Measurements from ENCODE around the gene TMEM229A. TPM values are rescaled to one million over a fixed set of nuclear protein-coding genes. Genes with fewer than 3 reads are reported as not detected.
"Not testable (repeated sequence)": the region's sequence is repeated elsewhere in the genome, so short reads cannot be mapped to it uniquely, and the experiment has no call there.

Gene TMEM229A
- total RNA-seq, 4 donors from 2014 or later = 0.55 TPM; not detected in 3

DNA sequence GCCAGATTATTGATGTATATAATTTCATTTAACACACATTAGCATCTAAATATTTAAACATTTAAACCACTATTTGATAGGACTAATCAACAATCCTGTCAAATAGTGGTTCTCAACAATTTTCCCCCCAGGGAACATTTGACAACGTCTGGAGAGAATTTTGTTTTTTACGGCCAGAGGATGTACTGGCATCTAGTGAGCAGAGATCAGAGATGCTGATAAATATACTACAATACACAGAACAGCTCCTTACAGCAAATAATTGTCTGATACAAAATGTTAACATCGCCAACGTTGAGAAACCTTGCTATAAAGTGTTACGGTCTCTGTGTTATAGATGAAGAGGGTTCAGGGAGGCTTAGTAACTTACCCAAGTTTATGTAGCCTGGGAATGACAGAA lies 25.0 kb upstream of the TMEM229A start:
- no peak for TF ChIP-seq POLR2AphosphoS5 (IDR thresholded peaks at IDR 0.05)
- no peak for TF ChIP-seq POLR2A (IDR thresholded peaks at IDR 0.05)
- TF ChIP-seq, protein P1, sequence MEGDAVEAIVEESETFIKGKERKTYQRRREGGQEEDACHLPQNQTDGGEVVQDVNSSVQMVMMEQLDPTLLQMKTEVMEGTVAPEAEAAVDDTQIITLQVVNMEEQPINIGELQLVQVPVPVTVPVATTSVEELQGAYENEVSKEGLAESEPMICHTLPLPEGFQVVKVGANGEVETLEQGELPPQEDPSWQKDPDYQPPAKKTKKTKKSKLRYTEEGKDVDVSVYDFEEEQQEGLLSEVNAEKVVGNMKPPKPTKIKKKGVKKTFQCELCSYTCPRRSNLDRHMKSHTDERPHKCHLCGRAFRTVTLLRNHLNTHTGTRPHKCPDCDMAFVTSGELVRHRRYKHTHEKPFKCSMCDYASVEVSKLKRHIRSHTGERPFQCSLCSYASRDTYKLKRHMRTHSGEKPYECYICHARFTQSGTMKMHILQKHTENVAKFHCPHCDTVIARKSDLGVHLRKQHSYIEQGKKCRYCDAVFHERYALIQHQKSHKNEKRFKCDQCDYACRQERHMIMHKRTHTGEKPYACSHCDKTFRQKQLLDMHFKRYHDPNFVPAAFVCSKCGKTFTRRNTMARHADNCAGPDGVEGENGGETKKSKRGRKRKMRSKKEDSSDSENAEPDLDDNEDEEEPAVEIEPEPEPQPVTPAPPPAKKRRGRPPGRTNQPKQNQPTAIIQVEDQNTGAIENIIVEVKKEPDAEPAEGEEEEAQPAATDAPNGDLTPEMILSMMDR (IDR thresholded peaks at IDR 0.05) = no peak
- TF ChIP-seq EP300 (IDR thresholded peaks at IDR 0.05; ENCODE audit: low read depth) = no peak
- H3K27me3 ChIP-seq = no peaks in the 10 kb centered on the region
- H3K4me3 ChIP-seq = no peak overlapping the region
- WGBS, 2 donors (ENCODE audit: low coverage in 1 of 2) = 67 to 82% methylated on average over 5 of the region's 5 CpGs
- H3K4me1 ChIP-seq = no peaks in the 10 kb centered on the region
- no peak overlapping the region for H3K27ac ChIP-seq
- intact Hi-C loops (cut with DNase I; ENCODE audit: low total_unique reads) = no loop called here
- no peaks in the 10 kb centered on the region for H3K36me3 ChIP-seq
- H3K9me3 ChIP-seq = no peaks in the 10 kb centered on the region
- DNase-seq = no peak
- in situ Hi-C loops (cut with MboI; ENCODE audit: low pct_ligation_motif_present in 1 of 4, low pct_unique_long_range_greater_than_20kb in 1 of 4, low sequenced_read_pairs in 3 of 4) = no loop called here

DNA sequence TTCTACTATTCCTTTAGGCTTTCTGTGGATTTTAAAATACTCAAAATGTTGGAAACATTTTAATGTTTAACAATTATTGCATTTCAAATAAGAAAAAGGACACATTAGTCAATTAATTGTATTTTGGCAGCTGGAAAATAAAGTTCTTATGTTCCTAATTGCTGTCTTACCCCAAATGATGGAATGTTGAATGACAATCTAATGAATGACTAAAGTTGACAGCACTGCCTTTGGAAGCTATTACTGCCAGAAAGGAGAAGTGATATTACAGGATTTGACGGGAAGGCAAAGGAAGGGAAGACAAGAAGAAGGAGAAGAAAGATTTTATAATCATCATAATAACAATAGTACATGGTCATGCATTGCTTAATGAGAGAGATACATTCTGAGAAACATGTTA lies 23.4 kb upstream of the TMEM229A start:
- peaks cover 0 to 13% (median 3%) of the 10 kb centered on the region in 4 donors for H3K4me1 ChIP-seq
- WGBS, 2 donors (ENCODE audit: low coverage in 1 of 2) = 44 to 65% methylated on average over 1 of the region's 1 CpG
- in situ Hi-C loops (cut with MboI; ENCODE audit: low pct_ligation_motif_present in 1 of 4, low pct_unique_long_range_greater_than_20kb in 1 of 4, low sequenced_read_pairs in 3 of 4) = no loop called here
- H3K27me3 ChIP-seq = no peaks in the 10 kb centered on the region
- H3K4me3 ChIP-seq = no peak overlapping the region
- H3K9me3 ChIP-seq = no peaks in the 10 kb centered on the region
- no peak overlapping the region for H3K27ac ChIP-seq
- intact Hi-C loops (cut with DNase I; ENCODE audit: low total_unique reads) = no loop called here
- TF ChIP-seq POLR2A (IDR thresholded peaks at IDR 0.05) (no peak), EP300 (IDR thresholded peaks at IDR 0.05; ENCODE audit: low read depth) (no peak), POLR2AphosphoS5 (IDR thresholded peaks at IDR 0.05) (no peak)
- TF ChIP-seq, protein P1 (IDR thresholded peaks at IDR 0.05) = no peak
- no peaks in the 10 kb centered on the region for H3K36me3 ChIP-seq
- DNase-seq = no peak

DNA sequence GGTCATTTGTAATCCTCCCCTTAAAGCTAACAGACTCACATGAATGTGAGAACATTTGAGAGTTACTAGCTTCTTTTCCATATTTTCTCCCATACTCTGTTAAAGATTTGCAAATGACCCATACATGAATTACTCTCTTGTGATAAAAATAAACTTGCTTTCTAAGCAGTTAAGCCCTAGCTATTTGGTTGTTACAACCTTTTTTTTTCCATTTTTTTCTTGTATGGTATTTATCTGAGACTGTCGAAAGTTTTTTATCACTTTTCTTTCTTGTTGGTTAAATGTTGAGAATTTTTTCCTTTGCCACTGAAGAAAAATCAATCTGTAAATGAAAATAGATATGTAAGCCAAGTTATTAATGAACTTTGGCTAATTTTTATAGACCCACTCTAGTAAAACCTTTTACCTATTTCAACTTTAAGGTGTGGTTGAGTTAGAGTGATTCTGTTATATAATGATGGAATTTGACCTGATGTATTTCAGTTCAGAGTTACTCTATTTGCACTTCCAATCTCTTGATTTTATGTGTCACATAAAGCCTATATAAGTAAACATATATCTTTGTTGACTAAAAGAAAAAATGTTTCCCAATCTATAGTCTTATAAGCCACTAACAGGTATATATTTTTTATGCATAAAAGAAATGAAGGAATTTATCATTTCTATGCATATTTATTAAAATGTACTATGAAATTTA lies 19.0 kb upstream of the TMEM229A start:
- 42 to 47% methylated on average over 1 of the region's 1 CpG for WGBS, 2 donors (ENCODE audit: low coverage in 1 of 2)
- Histone ChIP-seq H3K4me3 (no peak overlapping the region), H3K9me3 (no peaks in the 10 kb centered on the region), H3K27me3 (no peaks in the 10 kb centered on the region), H3K36me3 (no peaks in the 10 kb centered on the region), H3K4me1 (peaks cover 0 to 24% (median 8%) of the 10 kb centered on the region in 4 donors), H3K27ac (peak overlapping the region in 1 of 4 donors; percentile 45)
- intact Hi-C loops (cut with DNase I; ENCODE audit: low total_unique reads) = no loop called here
- no peak for TF ChIP-seq EP300 (IDR thresholded peaks at IDR 0.05; ENCODE audit: low read depth)
- peak in 1 of 3 donors; percentile 10 for TF ChIP-seq POLR2AphosphoS5 (IDR thresholded peaks at IDR 0.05)
- DNase-seq = no peak
- in situ Hi-C loops (cut with MboI; ENCODE audit: low pct_ligation_motif_present in 1 of 4, low pct_unique_long_range_greater_than_20kb in 1 of 4, low sequenced_read_pairs in 3 of 4) = no loop called here

DNA sequence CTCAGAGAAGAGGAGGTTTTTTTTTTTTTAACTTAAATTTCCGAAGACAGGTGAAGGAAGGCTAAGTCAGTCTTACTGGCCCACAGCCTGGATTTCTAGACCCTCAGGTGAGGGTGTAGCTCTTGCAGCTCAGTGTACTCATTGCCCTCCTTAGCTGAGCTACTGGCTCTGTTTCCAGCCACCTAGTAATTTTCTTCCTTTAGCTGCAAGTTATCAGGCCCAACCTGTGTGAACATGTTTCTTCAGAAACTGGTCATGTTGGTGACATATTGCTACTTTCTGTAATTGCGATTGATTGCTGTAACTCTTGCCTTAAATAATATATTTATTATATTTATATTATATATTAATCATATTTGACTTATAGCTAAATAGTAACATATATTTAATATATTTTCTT lies 10.0 kb upstream of the TMEM229A start:
- Histone ChIP-seq H3K27ac (no peak overlapping the region), H3K27me3 (no peaks in the 10 kb centered on the region), H3K36me3 (no peaks in the 10 kb centered on the region), H3K9me3 (no peaks in the 10 kb centered on the region), H3K4me3 (no peak overlapping the region), H3K4me1 (peaks cover 0 to 28% (median 7%) of the 10 kb centered on the region in 4 donors)
- no peak for DNase-seq
- intact Hi-C loops (cut with DNase I; ENCODE audit: low total_unique reads) (no loop called here), in situ Hi-C loops (cut with MboI; ENCODE audit: low pct_ligation_motif_present in 1 of 4, low pct_unique_long_range_greater_than_20kb in 1 of 4, low sequenced_read_pairs in 3 of 4) (no loop called here)
- TF ChIP-seq EP300 (IDR thresholded peaks at IDR 0.05; ENCODE audit: low read depth) = no peak
- 93 to 96% methylated on average over 1 to 2 of the region's 2 CpGs for WGBS, 2 donors (ENCODE audit: low coverage in 1 of 2)

DNA sequence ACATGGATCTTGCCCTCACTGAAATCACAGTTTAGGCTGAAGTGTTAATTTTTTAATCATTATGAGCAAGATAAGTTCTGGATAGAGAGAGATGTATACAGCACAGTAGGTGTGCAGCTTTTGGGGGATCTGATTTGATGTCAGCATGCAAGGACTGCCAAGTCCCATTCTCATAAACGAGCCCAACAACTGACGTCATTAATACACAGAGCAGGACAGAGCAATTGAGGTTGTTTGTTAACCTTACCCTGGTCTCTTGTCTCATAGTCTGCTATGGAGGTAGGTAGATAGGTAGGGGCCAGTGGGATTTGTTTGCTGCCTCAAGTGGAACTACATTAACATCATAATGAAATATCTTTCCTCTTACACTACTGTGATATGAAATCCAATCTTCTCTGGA lies 8.6 kb upstream of the TMEM229A start:
- H3K36me3 ChIP-seq = no peaks in the 10 kb centered on the region
- H3K27me3 ChIP-seq = no peaks in the 10 kb centered on the region
- H3K4me1 ChIP-seq = peaks cover 0 to 32% (median 8%) of the 10 kb centered on the region in 4 donors
- no peak for TF ChIP-seq POLR2AphosphoS5 (IDR thresholded peaks at IDR 0.05)
- TF ChIP-seq, protein P1 (IDR thresholded peaks at IDR 0.05) = no peak
- in situ Hi-C loops (cut with MboI; ENCODE audit: low pct_ligation_motif_present in 1 of 4, low pct_unique_long_range_greater_than_20kb in 1 of 4, low sequenced_read_pairs in 3 of 4) = no loop called here
- no peak overlapping the region for H3K27ac ChIP-seq
- DNase-seq = no peak
- WGBS, 2 donors (ENCODE audit: low coverage in 1 of 2) = 40 to 79% methylated on average over 2 of the region's 2 CpGs
- intact Hi-C loops (cut with DNase I; ENCODE audit: low total_unique reads) = no loop called here
- H3K9me3 ChIP-seq = no peaks in the 10 kb centered on the region
- H3K4me3 ChIP-seq = no peak overlapping the region

DNA sequence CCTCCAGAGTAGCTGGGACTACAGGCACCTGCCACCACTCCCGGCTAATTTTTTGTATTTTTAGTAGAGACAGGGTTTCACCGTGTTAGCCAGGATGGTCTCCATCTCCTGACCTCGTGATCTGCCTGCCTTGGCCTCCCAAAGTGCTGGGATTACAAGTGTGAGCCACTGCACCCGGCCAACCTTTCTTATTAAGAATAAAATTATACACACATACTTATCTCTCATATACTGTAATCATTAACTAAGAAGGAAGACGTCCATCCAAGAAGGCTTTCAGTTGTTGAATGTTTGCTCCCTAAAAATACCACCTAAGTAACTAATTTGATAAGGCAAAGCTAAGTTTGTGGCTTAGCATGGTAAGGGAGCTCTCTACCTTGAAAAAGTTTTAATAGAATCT lies 5.0 kb upstream of the TMEM229A start:
- DNase-seq; H3K36me3 ChIP-seq; H3K27ac ChIP-seq; in situ Hi-C loops (cut with MboI; ENCODE audit: low pct_ligation_motif_present in 1 of 4, low pct_unique_long_range_greater_than_20kb in 1 of 4, low sequenced_read_pairs in 3 of 4); H3K4me3 ChIP-seq; intact Hi-C loops (cut with DNase I; ENCODE audit: low total_unique reads); H3K9me3 ChIP-seq: not testable (repeated sequence)
- 59% methylated on average over 5 of the region's 5 CpGs; no CpG with 5 or more reads in 1 of the 2 donors for WGBS, 2 donors (ENCODE audit: low coverage in 1 of 2)
- peaks cover 4 to 27% (median 15%) of the 10 kb centered on the region in 4 donors for H3K4me1 ChIP-seq
- H3K27me3 ChIP-seq = peaks cover 25% of the 10 kb centered on the region
